GM08714 (cell line): ENCODE data around the gene FGA.

Source experiments
- H3K4me3 ChIP-seq: fragments of 200-500 bp; sonication (Bioruptor generic); 2 replicates; pipeline ENCODE4 v1.5.1; 2014; ENCODE audit warnings: mild to moderate bottlenecking, low read length, inconsistent platforms
- ZNF274 ChIP-seq: IDR thresholded peaks from 2 replicates; pipeline ENCODE4 v1.6.1; 2012; ENCODE audit warnings: mild to moderate bottlenecking, low read depth, low read length

FGA gene

DNA sequence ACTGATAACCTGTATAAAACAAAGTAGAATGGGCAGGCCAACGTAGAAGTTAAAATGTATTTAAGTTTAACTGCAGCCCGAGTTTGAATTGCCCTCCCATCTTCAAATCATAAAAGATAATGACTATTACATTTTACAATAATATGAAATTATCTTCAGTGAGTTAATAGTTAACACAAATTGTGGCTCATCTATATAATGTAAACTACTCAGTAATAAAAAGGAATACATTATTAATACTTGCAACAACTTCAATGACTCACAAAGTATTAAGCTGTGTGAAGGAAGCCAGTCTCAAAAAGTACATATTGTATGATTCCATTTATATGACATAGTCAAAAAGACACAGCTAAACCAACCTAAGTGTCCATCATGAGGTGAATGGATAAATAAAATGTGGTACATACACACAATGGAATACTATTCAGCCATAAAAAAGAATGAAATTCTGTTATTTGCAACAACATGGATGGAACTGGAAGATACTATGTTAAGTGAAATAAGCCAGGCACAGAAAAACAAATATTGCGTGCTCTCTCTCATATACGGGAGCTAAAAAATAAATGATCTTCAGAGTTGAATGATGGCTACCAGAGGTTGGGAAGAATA lies 48.2 kb downstream of the FGA start:
- no peak overlapping the region for H3K4me3 ChIP-seq

More for the DNA sequence above, 48.2 kb downstream of the FGA start:
- no peak for TF ChIP-seq ZNF274
